ENCODE measurements around the gene COLGALT1.
"Not testable (repeated sequence)": the region's sequence is repeated elsewhere in the genome, so short reads cannot be mapped to it uniquely, and the experiment has no call there.

COLGALT1 gene

DNA sequence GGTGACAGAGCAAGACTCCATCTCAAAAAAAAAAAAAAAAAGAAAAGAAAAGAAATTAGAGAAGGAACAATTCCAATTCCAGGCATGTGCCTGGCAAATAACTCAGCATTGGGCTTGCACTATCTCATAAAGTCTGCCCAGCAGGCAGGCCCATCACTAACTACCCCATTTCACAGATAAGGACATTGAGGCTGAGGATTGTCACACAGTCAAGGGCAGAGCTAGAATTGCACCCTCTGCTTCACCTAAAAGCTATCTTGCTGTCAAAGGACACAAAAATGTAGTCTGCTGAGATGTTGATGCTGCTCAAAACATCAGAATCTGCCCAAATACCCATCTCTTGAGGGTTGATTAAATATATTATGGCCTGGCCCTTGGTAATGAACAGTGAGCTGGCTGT, 20.7 kb upstream of the COLGALT1 start:
- no peak for DNase-seq

DNA sequence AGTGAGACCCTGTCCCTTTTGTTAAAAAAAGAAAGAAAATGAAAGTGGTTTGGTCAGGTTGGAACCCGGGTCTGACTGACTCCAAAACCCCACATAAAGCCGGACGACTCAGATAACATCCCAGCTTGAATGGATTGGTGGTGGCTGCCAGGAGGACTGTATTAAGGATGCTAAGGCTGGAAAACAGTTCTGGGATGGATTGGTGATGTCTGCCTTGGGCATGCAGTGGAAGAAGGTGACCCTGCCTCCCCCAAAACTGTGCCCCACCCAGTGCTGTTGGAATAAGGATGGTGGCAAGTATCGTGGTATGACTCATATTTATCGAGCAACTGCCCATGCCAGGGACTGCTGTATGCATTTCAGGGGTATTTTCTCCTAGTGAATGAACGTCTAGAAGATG, 18.5 kb upstream of the COLGALT1 start:
- no peak for DNase-seq

DNA sequence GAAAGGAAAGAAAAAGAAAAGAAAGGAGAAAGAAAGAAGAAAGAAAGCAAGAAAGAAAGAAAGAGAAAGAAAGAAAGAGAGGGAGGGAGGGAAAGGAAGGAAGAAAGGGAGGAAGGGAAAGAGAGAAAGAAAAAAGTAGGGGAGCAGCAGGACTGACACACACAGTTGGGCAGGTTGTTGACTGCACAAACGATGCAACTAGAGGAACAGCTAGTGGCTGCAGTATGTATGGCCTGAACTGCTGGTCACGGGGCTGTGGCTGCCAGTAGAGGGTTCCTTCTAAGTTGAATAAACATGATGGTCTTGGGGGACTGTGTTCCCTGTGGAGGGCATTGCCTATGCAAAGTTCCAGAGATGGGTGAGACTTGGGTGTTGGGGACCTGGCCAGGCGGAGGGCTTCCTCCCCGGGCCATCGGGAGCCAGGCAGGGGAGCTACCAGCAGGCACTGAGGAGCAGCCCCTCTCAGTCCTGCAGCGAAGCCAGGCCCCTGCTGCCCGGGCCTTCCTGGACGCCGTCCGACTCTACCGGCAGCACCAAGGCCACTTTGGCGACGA, 16.7 kb upstream of the COLGALT1 start:
- no peak for DNase-seq

DNA sequence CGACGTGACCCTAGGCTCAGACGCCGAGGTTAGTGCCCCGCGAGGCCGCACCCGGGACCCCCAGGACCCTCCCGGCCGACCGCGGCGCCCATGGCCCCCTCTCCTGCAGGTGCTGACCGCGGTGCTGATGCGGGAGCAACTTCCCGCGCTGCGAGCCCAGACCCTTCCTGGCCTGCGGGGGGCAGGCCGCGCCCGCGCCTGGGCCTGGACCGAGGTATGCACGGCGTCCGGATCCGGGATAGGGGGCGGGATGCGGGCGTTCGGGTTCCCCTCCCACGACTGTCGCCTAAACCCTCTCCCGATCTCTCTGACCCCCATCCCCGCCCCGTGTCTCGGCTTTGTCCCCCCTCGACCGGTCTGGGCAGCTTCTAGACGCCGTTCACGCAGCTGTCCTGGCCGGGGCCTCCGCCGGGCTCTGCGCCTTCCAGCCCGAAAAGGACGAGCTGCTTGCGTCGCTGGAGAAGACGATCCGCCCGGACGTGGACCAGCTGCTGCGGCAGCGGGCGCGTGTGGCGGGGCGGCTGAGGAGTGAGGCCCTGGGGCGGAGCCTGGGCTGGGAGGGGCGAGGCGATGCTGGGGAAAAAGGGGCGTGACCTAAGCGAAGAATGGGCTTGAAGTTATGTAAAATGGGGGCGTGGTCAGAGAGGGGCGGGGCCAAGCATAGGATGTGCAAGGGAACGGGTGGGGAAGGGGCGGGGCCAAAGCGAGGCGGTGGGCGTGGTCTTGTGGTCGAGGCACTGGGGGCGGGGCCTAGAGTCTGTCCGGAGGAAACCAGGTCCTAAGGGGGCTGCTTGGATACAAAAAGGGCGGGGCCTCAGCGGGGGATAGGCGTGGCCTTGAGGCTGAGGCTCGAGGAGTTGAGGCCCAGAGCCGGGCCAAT, 16.0 kb upstream of the COLGALT1 start:
- peak; percentile 73 for DNase-seq

DNA sequence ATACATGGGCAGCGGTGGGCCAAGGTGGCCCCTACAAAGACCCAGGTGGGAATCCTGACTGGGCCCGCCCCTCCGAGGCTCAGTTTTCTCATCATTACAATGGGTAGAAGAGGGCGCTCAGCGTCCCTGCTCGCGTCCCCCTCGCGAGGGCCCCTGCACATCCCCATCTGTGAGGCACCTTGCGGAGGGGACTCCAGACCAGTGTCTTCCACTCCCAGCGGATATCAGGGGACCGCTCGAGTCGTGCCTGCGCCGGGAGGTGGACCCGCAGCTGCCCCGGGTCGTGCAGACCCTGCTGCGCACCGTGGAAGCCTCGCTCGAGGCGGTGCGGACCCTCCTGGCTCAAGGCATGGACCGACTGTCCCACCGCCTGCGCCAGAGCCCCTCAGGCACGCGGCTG, 15.3 kb upstream of the COLGALT1 start:
- DNase-seq: no peak

DNA sequence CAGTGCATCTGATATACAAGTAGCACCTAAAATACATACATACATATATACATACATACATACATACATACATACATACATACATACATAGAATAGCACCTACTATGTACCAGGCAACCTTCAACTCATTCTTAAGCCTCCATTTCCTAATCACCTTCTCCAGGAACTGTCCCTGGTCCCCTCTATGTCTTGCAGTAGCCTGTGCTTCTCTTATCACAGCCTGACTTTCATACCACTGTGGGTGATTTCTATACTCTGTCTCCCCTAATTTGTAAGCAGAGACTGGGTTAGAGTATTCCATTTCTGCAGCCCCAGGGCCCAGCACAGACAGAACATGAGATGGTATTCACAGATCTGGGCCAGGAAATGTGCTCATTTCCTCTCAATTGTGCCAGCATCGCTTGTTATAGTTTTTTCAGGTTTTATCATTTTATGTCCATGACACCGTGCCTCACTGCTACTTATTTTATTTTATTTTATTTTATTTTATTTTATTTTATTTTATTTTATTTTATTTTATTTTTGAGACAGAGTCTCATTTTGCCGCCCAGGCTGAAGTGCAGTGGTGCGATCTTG, 14.2 kb upstream of the COLGALT1 start:
- no peak for DNase-seq

DNA sequence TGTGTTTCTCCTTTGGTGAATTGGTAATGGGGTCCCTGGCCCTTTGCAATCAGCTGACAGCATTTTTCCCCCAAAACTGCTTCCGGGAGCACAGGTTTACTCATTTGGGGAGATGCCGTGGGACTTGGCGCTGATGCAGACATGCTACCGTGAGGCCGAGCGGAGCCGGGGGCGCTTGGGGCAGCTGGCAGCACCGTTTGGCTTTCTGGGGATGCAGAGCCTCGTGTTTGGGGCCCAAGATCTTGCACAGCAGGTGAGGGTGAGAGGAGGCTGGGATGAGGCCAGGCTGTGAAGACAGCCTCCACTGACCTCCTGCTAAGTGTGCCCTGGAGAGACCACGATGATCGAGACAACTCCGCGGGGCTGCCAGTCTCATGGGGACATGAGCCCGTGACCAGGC, 13.4 kb upstream of the COLGALT1 start:
- DNase-seq: no peak

DNA sequence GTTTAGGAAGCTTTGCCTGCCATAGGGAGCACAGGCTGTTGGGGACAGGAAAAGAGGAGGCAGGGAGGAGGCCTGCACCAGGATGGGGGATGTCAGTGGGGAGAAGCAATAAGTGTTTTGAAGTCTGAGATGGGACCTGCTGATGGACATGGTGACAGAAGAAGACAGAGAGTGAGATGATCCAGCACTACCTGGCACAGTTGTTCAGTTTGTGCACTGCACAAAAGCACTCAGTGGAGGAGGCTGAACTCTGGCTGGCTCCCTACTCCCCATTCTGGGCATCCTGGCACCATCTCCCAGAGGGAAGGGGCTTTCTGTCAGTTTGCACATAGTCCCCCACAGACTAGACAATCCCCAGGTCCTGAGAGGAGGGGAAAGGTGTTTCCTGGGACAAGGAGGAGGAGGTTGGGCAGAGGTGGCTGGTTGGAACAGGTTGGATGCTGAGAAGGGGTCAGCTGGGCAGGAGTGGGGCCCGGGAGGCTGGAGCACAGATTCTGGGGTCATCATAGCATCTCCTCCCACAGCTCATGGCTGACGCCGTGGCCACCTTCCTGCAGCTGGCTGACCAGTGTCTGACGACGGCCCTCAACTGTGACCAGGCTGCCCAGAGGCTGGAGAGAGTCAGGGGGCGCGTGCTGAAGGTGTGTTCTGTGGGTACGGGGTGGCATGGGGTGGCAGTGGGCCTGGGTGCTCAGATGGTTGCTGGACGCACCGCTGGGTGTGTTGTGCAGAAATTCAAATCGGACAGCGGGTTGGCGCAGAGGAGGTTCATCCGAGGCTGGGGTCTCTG, 12.5 kb upstream of the COLGALT1 start:
- DNase-seq: no peak

DNA sequence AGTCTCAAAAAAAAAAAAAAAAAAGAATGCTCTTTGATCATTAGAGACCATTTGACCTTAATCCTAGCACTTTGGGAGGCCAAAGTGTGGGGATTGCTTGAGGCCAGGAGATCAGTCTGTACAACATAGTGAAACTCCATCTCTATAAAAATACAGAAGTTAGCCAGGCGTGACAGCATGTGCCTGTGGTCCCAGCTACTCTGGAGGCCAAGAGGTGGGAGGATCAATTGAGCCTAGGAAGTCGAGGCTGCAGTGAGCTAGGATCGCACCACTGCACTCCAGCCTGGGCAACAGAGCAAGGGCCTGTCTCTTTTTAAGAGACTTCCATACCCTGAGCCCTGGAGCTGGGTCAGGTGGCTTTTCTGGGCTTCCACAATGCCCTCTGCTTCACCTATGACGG, 11.5 kb upstream of the COLGALT1 start:
- DNase-seq: no peak

DNA sequence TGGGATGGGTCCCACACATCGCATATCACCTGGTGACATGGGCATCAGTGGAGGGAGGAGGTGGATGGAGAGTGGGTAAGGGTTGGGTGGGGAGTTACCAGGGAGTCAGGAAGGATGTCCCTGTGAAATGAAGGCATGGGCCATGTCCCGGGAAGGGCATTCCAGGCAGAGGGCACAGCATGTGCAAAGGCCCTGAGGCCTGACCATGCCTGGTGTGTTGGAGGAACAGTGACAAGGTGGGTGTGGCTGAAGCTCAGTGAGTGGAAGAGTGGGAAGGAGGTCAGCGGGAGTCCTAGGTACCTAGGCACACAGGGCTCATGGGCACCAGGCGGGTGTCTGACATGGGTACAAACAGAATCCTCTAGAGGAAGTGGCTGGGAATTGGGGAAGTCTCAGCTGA, 11.0 kb upstream of the COLGALT1 start:
- no peak for DNase-seq

DNA sequence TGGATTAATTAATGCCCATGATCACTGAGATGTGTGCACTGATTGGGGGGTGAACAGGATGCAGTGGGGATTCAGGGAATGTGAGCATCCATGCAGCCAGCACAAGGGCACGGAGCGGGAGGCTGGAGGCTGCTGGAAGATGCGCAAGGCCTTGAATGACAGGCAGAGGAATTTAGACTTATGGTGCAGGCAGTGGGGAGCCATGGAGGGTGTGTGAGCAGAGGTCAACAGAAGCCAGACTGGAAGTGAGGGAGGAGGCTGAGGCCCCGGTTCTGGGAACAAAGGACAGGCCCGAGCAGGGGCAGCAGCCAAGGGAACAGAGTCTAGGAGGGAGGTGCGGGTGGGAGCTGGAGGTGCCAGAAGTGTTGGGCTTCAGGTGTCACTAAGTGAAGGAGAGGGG, 7.3 kb upstream of the COLGALT1 start:
- DNase-seq: no peak

DNA sequence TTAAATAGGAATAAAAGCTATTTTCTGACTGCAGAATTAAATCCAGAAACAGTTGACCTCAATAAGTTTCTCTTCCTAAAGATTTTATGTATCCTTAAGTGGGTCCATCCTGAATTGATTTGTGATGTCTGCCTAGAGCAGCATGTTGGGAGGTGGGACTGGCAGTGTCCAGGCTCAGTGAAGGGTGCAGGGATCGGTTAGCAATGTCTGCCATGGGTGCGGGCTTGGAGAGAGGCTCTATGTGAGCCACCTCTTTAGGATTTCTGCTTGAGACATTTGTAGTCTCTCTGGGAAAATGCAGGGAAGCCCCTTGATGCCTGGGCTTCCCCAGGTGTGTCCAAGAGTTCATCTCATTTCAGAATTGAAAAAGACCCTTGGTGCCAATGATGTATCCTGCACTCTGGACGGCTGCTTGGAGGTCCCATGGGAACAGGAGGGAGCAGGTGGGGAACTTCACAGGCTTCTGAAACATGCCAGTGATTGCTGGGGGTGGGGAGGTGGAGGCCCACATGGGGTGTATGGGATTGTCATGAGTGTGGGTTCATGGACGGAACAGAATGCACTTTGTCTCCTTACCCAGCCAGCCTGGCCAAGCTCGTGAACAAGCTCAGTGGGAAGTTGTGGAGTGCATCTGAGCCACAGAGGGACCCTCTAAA, 6.2 kb upstream of the COLGALT1 start:
- DNase-seq: no peak

DNA sequence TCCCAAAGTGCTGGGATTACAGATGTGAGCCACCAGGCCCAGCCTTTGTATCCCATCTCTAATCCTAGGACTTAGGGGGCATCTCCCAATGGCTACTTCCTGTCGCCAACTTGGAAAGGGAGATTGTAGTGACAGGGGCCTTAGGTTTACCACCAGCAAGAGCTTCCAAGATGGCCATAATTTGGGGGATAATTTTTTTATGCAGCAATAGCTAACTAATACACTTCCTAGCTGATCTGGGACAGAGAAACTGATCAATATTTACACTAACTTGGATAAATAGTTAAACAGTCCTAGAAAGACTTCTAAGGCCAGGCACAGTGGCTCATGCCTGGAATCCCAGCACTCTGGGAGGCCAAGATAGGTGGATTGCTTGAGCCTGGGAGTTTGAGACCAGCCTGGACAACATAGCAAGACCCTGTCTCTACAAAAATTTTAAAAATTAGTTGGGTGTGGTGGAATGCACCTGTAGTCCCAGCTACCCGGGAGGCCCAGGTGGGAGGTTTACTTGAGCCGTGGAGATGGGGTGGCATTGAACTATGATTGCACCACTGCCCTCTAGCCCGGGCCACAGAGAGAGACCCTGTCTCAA, 5.3 kb upstream of the COLGALT1 start:
- DNase-seq: no peak

DNA sequence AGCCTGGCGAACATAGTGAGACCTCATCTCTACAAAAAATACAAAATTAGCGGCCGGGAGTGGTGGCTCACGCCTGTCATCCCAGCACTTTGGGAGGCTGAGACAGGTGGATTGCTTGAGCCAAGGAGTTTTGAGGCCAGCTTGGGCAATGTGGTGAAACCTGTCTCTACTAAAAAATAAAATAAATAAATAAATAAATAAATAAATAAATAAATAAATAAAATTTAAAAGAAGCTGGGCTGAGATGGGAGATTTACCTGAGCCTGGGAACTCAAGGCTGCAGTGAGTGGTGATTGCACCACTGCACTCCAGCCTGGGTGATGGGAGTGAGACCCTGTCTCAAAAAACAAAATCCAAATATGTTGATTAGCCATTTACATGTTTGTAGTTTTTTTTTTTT, 2.7 kb upstream of the COLGALT1 start:
- DNase-seq: not testable (repeated sequence)

DNA sequence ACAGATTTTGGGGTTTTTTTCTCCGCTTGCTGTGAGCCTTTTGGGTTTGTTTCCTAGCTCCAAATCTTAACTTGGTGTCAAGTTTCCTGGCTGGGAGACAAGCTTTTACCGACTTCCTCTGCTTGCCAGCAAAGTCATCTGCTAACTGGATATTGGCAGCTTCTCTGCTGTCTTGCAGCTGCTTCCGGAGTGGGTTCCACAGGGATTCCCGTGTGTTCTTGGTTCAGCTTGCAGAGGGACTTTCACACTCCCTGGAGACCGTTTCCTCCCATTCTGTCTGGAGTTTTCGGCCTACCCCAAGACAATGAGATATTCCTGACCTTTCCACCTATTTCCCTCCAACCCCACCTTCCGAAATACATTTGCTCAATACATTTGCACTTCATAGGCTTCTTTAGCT, 2.2 kb upstream of the COLGALT1 start:
- no peak for DNase-seq

DNA sequence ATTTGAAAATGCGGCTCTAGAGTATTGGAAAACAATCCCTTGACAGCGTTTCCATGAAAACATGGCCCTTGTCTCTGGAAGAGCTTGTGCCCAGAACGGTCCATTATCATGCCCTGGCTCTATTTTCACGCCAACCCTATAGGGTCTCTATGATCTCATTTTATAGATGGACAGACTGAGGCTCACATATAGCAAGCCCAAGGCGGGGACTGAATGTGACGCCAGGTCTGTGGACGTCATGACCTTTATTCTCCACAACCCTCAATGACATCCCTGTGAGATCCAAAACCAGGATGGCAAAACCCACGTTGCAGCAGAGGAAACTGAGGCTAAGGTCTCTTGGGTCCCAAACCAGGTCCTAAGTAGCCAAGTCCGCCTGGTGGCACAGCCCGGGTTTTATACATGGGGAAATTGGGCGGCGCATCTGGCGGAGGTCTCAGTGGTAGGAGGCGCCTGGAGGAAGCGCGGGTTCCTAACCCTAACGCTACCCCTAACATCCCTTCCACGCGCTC, 425 bp upstream of the COLGALT1 start:
- no peak for DNase-seq

DNA sequence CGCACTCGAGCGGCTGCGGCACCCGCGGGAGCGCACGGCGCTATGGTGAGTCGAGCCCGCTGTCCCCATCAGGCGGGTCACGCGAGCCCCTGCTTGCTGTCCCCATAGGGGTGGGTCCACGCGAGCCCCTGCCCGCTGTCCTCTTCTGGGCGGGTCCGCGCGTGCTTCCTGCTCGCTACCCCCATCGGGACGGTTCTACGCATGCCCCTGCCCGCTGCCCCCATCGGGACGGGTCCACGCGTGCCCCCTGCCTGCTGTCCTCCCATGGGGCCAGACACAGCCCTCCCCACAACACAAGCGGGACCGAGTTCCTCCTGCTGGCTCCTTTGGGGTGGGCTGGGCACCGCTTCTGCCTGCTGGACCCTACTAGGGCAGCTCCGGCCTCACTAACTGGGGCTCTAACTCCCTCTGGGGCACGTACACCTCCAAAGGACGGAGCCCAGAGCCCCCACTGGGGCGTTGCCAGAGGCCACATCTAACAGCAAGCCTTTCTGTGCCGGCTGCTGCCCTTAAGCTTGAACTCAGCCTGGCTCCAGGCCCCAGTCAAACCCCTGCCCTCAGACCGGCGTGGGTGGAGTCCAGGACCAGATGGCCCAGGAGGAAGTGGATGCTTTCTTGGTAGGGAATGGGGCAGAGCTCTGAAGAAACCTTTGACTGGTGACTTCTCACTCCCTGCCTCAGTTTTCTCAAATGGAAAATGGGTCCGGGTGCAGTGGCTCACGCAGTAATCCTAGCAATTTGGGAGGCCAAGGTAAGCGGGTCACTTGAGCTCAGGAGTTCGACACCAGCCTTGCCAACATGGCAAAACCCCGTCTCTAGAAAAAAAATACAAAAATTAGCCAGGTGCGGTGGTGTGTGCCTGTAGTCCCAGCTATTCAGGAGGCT, 722 bp downstream of the COLGALT1 start:
- DNase-seq: peak; percentile 10

DNA sequence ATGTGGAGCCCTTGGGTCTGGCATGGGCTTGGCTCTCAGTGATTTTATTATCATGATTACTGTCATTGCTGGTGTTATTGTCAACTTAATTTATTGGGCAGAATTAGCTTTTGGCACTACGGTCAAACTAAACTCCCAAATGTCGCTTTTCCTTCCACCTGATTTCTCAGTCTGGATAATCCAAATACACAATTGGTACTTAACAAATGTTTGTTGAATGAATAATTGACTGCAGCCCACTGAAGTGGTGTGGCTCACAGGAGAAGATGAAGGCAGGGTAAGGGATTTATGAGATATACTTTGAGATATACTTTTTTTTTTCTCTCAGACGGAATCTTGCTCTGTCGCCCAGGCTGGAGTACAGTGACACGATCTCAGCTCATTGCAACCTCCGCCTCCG, 1.5 kb downstream of the COLGALT1 start:
- DNase-seq: no peak

DNA sequence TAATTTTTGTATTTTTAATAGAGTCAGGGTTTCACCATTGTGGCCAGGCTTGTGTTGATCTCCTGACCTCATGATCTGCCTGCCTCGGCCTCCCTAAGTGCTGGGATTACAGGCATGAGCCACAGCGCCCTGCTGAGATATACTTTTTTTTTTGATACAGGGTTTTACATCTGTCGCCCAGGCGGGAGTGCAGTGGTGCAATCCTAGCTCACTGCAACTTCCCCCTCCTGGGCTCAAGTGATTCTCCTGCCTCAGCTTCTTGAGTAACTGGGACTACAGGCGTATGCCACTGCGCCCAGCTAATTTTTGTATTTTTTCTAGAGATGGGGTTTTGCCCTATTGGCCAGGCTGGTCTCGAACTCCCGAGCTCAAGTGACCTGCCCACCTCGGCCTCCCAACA, 2.0 kb downstream of the COLGALT1 start:
- no peak for DNase-seq

DNA sequence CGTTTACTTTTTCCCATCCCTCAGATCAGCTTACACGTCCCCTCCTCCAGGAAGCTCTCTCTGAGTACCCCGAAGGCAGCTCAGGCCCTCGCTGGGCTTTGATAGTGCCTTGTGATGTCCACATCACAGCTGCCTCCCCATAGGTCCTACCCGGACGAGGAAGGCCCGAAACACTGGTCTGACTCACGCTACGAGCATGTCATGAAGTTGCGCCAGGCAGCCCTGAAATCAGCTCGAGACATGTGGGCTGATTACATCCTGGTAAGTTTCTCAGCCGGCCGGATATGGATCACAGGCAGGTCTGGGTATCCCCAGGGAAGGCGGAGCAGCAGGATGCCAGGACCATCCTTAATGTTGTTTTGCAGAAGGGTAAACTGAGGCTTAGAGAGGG, 4.8 kb downstream of the COLGALT1 start:
- DNase-seq: no peak

DNA sequence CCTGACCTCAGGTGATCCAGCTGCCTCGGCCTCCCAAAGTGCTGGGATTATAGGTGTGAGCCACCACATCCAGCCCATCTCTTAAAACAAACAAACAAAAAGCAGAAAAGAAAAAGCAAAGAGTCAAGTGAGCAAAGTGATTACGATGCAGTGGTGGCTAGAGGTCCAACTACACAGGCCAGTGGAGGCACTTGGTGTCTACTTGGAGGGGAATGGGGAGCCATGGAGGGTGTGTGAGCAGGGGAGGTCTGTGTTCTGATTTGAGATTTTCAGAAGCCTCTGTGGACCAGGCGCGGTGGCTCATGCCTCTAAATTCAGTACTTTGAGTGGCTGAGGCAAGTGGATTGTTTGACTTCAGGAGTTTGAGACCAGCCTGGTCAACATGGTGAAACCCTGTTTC, 6.6 kb downstream of the COLGALT1 start:
- DNase-seq: no peak

Data from kidney glomerular epithelial cell (primary cell).